RWPE2 (cell line): ENCODE results near the gene STAU1.
"Not testable (repeated sequence)": the region's sequence is repeated elsewhere in the genome, so short reads cannot be mapped to it uniquely, and the experiment has no call there.

Experiments
- ATAC-seq: fragments of 200-7000 bp; cut with Tn5 transposase; 3 replicates; pipeline ENCODE4 v1.9.1; 2021; ENCODE audit warnings: low read depth
- DNase-seq: peaks from one replicate; pipeline ENCODE4 v3.0.0-alpha.2; 2020; ENCODE audit warnings: low spot score
- H3K27ac ChIP-seq: fragments of 450-650 bp; 2 replicates; pipeline ENCODE4 v1.5.1; 2017; ENCODE audit warnings: mild to moderate bottlenecking; ENCODE audit not compliant: poor library complexity, severe bottlenecking
- H3K27me3 ChIP-seq: fragments of 250-450 bp; sonication (Bioruptor Pico); 2 replicates; pipeline ENCODE4 v1.5.1; 2021; ENCODE audit warnings: mild to moderate bottlenecking, moderate library complexity; ENCODE audit not compliant: insufficient read depth, poor library complexity, severe bottlenecking
- H3K36me3 ChIP-seq: fragments of 250-450 bp; sonication (Bioruptor Pico); 2 replicates; pipeline ENCODE4 v1.5.1; 2020; ENCODE audit warnings: low read depth, mild to moderate bottlenecking, moderate library complexity
- H3K4me1 ChIP-seq: fragments of 250-450 bp; sonication (Bioruptor Pico); 2 replicates; pipeline ENCODE4 v1.5.1; 2021; ENCODE audit warnings: mild to moderate bottlenecking, moderate library complexity; ENCODE audit not compliant: insufficient read depth, poor library complexity, severe bottlenecking
- H3K4me3 ChIP-seq: fragments of 250-450 bp; sonication (Bioruptor Pico); 2 replicates; pipeline ENCODE4 v1.5.1; 2021; ENCODE audit warnings: mild to moderate bottlenecking, moderate library complexity; ENCODE audit not compliant: severe bottlenecking
- H3K9me3 ChIP-seq: fragments of 250-450 bp; sonication (Bioruptor Pico); 2 replicates; pipeline ENCODE4 v1.5.1; 2021; ENCODE audit warnings: mild to moderate bottlenecking, moderate library complexity; ENCODE audit not compliant: severe bottlenecking
- CTCF ChIP-seq: fragments of 450-650 bp; IDR thresholded peaks from one replicate; pipeline ENCODE4 v1.5.1; 2017; ENCODE audit warnings: mild to moderate bottlenecking, moderate library complexity; ENCODE audit not compliant: poor library complexity, severe bottlenecking

The STAU1 gene

GRCh38 chr20:49228676-49229075 lies 40.5 kb upstream of the STAU1 start:
- no peaks in the 10 kb centered on the region for H3K4me1 ChIP-seq
- ATAC-seq (no peak), DNase-seq (no peak)
- no peak for TF ChIP-seq CTCF
- H3K9me3 ChIP-seq, result no peaks in the 10 kb centered on the region
- H3K36me3 ChIP-seq, result peaks cover 90% of the 10 kb centered on the region
- no peak overlapping the region for H3K27ac ChIP-seq
- H3K4me3 ChIP-seq, result no peak overlapping the region
- no peaks in the 10 kb centered on the region for H3K27me3 ChIP-seq

- DNase-seq, result no peak
- Histone ChIP-seq H3K4me1 (no peaks in the 10 kb centered on the region), H3K9me3 (no peaks in the 10 kb centered on the region), H3K4me3 (no peak overlapping the region), H3K27ac (no peak overlapping the region), H3K36me3 (peaks cover 94% of the 10 kb centered on the region), H3K27me3 (no peaks in the 10 kb centered on the region)
- ATAC-seq, result no peak
- no peak for TF ChIP-seq CTCF
Measured at GRCh38 chr20:49225896-49226295, 37.8 kb upstream of the STAU1 start.

GRCh38 chr20:49219924-49220831 lies 32.0 kb upstream of the STAU1 start:
- peak overlapping the region; percentile 35 for H3K27ac ChIP-seq
- peaks cover 4% of the 10 kb centered on the region for H3K4me1 ChIP-seq
- no peak for TF ChIP-seq CTCF
- H3K36me3 ChIP-seq, result peaks cover 49% of the 10 kb centered on the region
- ATAC-seq (no peak; the same call in 1 of the 3 replicates), DNase-seq (no peak)
- H3K4me3 ChIP-seq, result peak overlapping the region; percentile 80
- no peaks in the 10 kb centered on the region for H3K9me3 ChIP-seq
- no peaks in the 10 kb centered on the region for H3K27me3 ChIP-seq

DNA sequence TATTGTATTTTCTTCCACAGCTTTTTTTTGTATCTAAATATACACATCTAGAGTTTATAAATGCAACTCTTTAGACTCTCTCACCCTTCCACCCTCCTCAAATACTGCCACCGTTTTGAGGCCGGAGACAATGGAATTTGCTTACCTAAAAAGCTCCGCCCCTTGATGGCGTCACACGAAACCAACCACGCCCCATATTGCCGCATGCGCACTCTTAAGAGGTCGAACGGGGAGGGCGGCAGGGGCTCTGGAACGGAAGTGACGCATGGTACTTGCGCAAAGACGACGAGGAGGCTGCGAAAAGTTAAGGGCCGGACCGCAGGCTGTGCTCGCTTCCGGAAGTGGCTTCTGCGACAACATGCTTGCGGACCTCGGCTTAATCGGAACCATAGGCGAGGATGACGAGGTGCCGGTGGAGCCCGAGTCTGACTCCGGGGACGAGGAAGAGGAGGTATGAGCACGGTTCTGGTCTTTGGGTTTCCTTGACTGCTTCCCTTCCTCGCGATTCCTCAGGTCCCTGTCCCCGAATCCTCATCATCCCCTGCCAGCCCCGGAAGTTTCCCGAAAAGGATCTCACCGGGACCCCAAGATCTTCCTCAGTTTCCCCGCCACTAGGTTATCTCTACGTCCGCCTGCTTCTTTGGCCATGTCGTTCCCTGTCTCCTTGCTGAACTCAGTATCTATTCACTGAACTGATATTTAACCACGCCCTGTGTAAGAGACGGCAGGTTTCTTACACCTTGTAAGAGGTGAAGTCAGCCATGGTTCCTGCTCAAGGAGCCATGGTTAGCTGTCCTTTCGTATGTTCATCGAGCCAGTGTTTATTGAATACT lies 31.2 kb upstream of the STAU1 start, which contains the start of gene DDX27:
DDX27 (plus strand) TSS at position 326 of the 833 bp plus-strand sequence; CDS start at position 359, 33 bp downstream.
- Histone ChIP-seq H3K4me1 (peaks cover 4% of the 10 kb centered on the region), H3K4me3 (peak within 1 kb of the TSS; percentile 80), H3K9me3 (no peaks in the 10 kb centered on the region), H3K27ac (peak within 1 kb of the TSS; percentile 35), H3K36me3 (peaks cover 41% of the 10 kb centered on the region), H3K27me3 (no peaks in the 10 kb centered on the region)
- ATAC-seq (peak; percentile 80), DNase-seq (peak; percentile 100)
- no peak for TF ChIP-seq CTCF

DNA sequence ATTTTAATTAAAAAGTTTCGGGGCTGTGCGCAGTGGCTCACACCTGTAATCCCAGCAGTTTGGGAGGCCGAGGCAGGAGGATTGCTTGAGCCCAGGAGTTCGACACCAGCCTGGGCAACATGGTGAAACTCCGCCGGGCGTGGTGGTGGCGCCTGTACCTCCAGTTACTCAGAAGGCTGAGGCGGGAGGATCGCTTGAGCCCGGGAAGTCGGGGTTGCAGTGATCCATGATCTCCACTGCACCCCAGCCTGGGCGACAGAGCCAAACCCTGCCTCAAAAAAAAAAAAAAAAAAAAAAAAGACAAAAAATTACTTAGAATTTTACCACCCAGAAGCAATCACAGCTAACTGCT lies 30.6 kb upstream of the STAU1 start:
- not testable (repeated sequence) for ATAC-seq, DNase-seq
- H3K4me3 ChIP-seq, result peak overlapping the region; percentile 80

More for the DNA sequence above, 30.6 kb upstream of the STAU1 start:
- peaks cover 35% of the 10 kb centered on the region for H3K36me3 ChIP-seq
- H3K9me3 ChIP-seq, H3K27me3 ChIP-seq, H3K4me1 ChIP-seq: not testable (repeated sequence)
- peak overlapping the region; percentile 35 for H3K27ac ChIP-seq
